Gastrocnemius medialis (tissue), 4 donors: Measurements from ENCODE around the gene AFDN.
"Not testable (repeated sequence)": the region's sequence is repeated elsewhere in the genome, so short reads cannot be mapped to it uniquely, and the experiment has no call there.

ENCODE experiments used
- CTCF ChIP-seq, 5 experiments: fragments of 450-650 bp in 3 of 5; fragments of 200-600 bp in 2 of 5; sonication (generic) in 2 of 5; IDR thresholded peaks in 4 of 5; conservative IDR thresholded peaks in 1 of 5; 1 replicate in 4 of 5; 2 replicates in 1 of 5; pipeline ENCODE4 v1.5.1; 2016 to 2019; ENCODE audit warnings: antibody characterized with exemption in 5 of 5, mild to moderate bottlenecking in 3 of 5, moderate library complexity in 3 of 5
- POLR2A ChIP-seq, 2 donors: fragments of 450-650 bp; IDR thresholded peaks; one replicate each; pipeline ENCODE4 v1.6.1; 2017; ENCODE audit warnings: antibody characterized with exemption in 2 of 2, mild to moderate bottlenecking in 2 of 2, moderate library complexity in 2 of 2

- TF ChIP-seq POLR2A (IDR thresholded peaks at IDR 0.05); CTCF (IDR thresholded peaks at IDR 0.05 in 4 of 5, conservative IDR thresholded peaks at IDR 0.05 in 1 of 5): not testable (repeated sequence)
Measured at GRCh38 chr6:168001514-168001913, 174.8 kb downstream of the AFDN start.
